GM13977 (cell line): ENCODE results near the gene PCGF5.

Source experiments
- DNase-seq: peaks from one replicate; pipeline ENCODE4 v3.0.0; 2012; ENCODE audit warnings: low spot score
- in situ Hi-C: fragments of 300-500 bp; cut with MboI; formaldehyde crosslinking; loops from one replicate; pipeline ENCODE4 v1.12.0; 2022; ENCODE audit warnings: low sequenced_read_pairs, low pct_unique_long_range_greater_than_20kb, mixed read lengths, inconsistent platforms; ENCODE audit not compliant: unreplicated experiment
- TF ChIP-seq, protein P1 (sequence below): IDR thresholded peaks from 2 replicates; pipeline ENCODE4 v1.5.1; 2012; ENCODE audit warnings: mild to moderate bottlenecking, control low read depth; ENCODE audit not compliant: insufficient read depth; ENCODE audit errors: extremely low read depth, missing control alignments

The PCGF5 gene

DNA sequence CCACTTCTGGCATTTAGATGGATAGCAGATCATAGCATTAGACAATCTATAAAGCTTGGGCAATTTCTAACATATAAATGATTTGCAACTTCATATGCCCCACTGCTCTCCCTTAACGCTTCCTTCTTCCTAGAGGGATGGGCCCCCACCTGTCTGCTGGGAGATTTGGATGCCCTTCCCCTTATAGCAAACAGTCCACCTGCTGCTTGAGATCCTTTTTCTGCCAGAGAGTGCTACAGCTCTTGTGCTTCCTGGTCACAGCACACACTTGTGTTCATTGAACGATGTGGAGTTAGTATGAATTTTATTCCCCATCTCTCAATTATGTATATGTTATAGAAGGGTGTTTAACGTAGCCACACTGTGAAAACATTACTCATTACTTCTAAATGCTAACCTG is 10.4 kb upstream of the PCGF5 start:
- TF ChIP-seq, protein P1, sequence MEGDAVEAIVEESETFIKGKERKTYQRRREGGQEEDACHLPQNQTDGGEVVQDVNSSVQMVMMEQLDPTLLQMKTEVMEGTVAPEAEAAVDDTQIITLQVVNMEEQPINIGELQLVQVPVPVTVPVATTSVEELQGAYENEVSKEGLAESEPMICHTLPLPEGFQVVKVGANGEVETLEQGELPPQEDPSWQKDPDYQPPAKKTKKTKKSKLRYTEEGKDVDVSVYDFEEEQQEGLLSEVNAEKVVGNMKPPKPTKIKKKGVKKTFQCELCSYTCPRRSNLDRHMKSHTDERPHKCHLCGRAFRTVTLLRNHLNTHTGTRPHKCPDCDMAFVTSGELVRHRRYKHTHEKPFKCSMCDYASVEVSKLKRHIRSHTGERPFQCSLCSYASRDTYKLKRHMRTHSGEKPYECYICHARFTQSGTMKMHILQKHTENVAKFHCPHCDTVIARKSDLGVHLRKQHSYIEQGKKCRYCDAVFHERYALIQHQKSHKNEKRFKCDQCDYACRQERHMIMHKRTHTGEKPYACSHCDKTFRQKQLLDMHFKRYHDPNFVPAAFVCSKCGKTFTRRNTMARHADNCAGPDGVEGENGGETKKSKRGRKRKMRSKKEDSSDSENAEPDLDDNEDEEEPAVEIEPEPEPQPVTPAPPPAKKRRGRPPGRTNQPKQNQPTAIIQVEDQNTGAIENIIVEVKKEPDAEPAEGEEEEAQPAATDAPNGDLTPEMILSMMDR, result no peak
- DNase-seq, result no peak
- in situ Hi-C loops, result no loop called here

DNA sequence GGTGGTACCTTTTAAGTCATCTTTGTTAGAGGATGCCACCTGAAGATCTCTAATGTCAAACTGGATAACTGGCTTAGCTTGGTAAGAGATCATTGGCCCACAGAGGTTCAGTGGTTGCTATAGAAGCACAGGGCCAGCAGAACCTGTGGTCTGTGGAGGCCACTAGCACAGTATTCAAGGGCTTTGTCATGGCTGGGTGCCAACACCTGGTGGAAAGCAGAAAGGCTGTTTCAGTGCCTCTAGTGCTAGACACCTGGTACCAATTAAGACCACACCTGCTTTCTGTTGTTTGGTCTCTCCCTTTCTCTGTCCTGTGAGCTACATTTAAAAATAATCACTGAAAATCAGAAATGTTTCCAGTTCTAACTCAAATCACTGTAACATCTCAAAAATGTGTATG is 10.0 kb upstream of the PCGF5 start:
- in situ Hi-C loops, result no loop called here
- no peak for DNase-seq

DNA sequence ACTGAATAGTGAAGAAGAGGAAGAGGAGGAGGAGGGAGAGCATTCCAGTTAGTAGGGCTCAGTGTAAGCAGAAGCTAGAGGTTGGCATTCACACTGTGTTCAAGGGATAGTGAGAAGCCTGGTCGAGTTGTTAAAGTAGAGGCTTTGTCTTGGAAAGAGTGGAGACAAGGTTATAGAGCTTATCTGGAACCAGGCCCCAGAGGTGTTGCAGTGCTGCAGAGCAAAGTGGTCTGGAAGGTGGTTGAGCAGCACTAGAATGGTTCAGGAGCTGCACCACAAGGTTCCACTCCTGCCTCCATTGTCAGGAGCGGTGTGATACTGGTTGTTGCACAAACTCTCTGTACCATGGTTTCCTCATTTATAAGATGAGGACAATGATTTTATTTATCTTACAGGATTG is 8.8 kb upstream of the PCGF5 start:
- in situ Hi-C loops, result no loop called here
- TF ChIP-seq, protein P1, result no peak
- no peak for DNase-seq

More for the DNA sequence above, 10.0 kb upstream of the PCGF5 start:
- TF ChIP-seq, protein P1, result no peak

DNA sequence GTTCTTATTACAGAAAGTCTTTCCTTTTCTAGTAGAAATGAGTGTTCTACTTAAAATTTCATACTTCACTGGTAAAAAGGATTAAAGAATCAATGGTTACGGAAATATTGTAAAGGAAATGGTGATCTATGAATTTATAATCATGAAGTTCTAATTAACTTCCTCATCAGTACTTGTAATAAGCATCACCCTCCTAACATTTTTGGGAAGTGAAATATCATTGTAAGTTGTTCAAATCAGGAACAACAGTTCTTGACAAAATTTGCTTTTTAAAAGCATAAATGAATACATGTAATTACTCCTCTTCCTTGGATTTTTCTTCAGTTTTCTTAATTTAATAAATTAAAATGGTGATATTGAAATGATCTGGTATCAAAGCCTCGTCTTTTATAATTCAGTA is 5.6 kb upstream of the PCGF5 start:
- in situ Hi-C loops, result no loop called here
- TF ChIP-seq, protein P1, result no peak
- DNase-seq, result no peak

DNA sequence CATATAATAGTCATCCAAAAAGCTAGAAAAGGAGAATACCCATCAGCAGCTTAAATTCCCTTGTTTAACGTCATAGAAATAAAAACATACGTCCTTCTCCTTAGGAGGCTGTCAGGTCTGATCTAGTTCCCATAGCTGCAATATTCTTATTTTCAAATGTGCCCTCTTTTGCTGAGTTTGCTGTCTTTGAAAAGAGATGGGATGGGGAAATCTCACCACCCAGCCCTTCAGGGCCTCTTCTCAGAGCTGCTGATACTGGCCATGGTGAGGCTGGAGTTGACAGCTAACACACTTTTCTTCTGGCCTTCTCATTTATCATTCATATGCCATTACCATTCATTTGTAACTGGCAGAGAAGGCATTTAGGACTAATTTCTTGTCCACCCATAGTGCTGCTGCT is 5.1 kb upstream of the PCGF5 start:
- no peak for DNase-seq
- in situ Hi-C loops, result no loop called here
- TF ChIP-seq, protein P1, result no peak

DNA sequence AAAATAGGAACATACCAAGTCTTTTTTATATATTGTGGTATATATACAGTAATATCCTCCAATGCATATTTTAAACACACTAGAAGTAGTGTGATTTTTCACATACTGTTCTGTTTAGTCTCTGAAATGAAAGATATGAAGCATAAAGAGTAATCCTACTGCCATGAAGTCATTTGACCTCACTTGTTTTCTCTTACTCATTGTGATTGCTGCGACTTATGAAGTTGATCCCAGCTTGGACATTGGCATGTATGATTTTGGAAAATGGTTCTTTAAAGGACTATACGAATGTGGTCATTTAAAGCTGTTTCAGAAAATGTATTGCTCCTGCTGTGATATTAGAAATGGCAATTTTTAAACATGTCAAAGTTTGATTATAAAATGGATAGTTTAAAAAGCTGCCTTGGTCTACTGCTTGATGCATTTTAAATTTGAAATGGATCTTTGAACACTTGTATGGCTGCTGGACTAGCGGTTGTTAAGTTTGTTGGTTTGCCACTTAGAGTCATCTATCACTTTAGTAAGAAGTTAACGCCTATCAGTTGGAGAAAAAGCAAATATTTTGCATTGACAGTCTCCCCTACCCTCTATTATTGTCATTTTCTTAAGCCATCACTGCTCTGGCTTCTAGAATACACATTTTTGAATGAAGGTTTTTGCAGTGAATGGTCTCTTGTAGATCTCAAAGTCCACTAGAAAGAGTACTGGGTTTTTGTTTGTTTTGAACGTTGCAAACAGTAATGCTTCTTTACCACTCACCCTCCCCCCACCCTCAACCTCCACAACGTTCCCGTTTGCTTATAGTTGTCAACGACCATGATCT is 881 bp upstream of the PCGF5 start:
- no peak for DNase-seq
- in situ Hi-C loops, result no loop called here
- TF ChIP-seq, protein P1, result no peak
